Measurements from ENCODE around the gene ARHGAP23. TPM values are rescaled to one million over a fixed set of nuclear protein-coding genes. Genes with fewer than 3 reads are reported as not detected.

Gene ARHGAP23
- total and polyA plus RNA-seq, 8 donors = 27.7 to 51.0 (median 39.7) TPM

DNA sequence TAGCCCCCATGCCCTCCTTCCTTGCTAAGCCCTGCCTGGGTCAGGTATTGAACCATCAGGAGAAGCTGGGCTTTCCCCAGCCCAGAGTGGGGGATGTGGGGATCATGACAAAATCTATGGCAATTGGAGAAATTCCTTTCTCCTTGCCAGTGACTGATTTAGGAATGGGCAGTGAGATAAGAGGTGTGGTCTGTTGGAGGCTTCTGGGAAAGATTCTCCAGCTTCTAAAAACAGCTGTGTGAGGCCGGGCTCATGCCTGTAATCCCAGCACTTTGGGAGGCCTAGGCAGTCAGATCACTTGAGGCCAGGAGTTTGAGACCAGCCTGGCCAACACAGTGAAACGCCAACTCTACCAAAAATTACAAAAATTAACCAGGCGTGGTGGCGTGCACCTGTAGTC, 108.4 kb downstream of the ARHGAP23 start:
- DNase-seq = no peak
- intact Hi-C loops (cut with DNase I) = no loop called here
- Histone ChIP-seq H3K27ac (no peak overlapping the region), H3K27me3 (peaks cover 0 to 78% of the 10 kb centered on the region in 2 donors), H3K4me1 (no peaks in the 10 kb centered on the region), H3K9me3 (no peaks in the 10 kb centered on the region), H3K36me3 (no peaks in the 10 kb centered on the region), H3K4me3 (no peak overlapping the region)
- ATAC-seq = no peak
- TF ChIP-seq CTCF (IDR thresholded peaks at IDR 0.05) = no peak

DNA sequence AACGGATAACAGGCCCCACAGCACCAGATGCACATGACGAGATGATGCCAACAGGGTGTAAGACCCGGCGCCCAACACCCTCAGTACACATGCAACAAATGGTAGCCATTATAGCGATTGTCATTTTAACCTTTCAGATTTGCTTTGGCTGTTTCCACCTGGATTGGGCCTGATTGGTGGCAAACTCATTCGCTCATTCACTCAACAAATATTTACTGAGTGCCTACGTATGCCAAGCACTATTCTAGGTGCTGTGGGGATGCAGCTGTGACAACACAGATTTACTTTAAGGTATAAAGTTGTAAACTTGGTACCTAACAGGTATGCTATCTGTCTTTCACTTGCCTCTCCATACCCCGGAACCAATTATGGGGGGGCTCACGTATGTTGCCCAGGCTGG, 110.6 kb downstream of the ARHGAP23 start:
- DNase-seq (no peak), ATAC-seq (no peak)
- Histone ChIP-seq H3K4me1 (no peaks in the 10 kb centered on the region), H3K9me3 (no peaks in the 10 kb centered on the region), H3K36me3 (no peaks in the 10 kb centered on the region), H3K4me3 (no peak overlapping the region), H3K27ac (no peak overlapping the region), H3K27me3 (peaks cover 0 to 73% of the 10 kb centered on the region in 2 donors)
- TF ChIP-seq CTCF (IDR thresholded peaks at IDR 0.05) = no peak
- intact Hi-C loops (cut with DNase I) = no loop called here

DNA sequence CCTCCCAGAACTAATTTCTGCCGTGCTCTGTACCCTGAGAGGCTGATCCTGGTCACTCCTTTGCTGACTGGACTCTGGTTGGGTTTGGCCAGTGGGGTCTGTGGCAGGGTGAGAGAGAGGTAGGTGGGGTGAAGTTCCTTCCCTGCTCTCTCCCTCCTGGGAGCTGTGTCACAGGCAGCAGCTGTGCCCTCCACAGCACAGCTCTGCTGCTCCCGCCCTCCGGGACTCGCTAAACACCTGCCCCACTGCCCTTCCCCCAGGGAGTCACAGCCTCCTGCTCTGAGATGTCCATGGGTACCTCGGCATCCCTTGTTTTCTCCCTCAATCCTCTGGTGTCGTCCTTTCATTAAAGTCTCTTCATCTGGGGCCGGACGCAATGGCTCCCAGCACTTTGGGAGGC, 111.1 kb downstream of the ARHGAP23 start:
- Histone ChIP-seq H3K27ac (no peak overlapping the region), H3K4me3 (no peak overlapping the region), H3K27me3 (peaks cover 0 to 73% of the 10 kb centered on the region in 2 donors), H3K36me3 (no peaks in the 10 kb centered on the region), H3K9me3 (no peaks in the 10 kb centered on the region), H3K4me1 (no peaks in the 10 kb centered on the region)
- ATAC-seq (no peak), DNase-seq (peak in 1 of 4 donors; percentile 26)
- intact Hi-C loops (cut with DNase I) = no loop called here
- TF ChIP-seq CTCF (IDR thresholded peaks at IDR 0.05) = no peak

DNA sequence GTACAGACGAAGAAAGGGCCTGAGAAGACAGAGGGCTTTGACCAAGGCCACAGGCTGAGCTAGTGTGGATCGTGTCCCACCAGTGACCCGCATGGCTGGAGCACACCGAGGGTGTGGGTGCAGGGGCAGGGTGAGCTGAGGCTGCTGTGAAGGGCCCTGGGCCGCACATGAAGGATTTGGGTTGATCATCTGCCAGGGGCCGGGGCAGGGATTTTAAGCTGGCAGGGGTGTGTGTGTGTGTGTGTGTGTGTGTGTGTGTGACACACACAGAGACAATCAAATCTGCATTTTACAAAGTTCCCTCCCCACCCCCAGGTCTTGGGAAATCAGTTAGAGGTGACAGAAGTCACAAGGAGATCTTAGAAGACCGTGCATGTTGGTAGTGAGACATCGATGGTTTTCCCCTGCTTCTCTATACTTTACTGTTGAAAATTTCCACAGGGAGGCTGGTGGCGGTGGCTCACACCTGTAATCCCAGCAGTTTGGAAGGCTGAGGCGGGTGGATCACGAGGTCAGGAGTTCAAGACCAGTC, 112.3 kb downstream of the ARHGAP23 start:
- H3K36me3 ChIP-seq = no peaks in the 10 kb centered on the region
- no peaks in the 10 kb centered on the region for H3K4me1 ChIP-seq
- no peaks in the 10 kb centered on the region for H3K9me3 ChIP-seq
- no peak overlapping the region for H3K4me3 ChIP-seq
- no peak overlapping the region for H3K27ac ChIP-seq
- ATAC-seq (no peak), DNase-seq (peak in 1 of 4 donors; percentile 42)
- TF ChIP-seq CTCF (IDR thresholded peaks at IDR 0.05) = no peak
- intact Hi-C loops (cut with DNase I) = no loop called here
- H3K27me3 ChIP-seq = peaks cover 0 to 74% of the 10 kb centered on the region in 2 donors

DNA sequence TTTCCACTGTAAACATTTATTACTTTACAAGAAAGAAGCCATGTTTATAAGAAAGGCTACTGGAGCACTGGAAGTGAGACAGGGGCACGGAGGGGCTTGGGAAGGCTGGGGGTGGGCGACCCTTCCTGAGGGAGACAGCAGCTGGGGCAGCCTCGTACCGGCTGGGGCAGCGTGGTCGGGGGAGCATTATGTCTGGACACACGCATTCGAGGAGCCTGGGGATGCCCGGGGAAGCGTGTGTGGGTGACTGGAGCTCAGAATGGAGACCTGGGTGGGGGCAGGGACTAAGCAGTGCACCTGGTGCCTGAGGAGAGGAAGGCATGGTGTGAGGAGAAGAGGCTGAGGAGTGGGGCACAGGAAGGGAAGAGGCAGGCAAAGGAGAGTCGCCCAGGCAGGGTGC, 113.0 kb downstream of the ARHGAP23 start:
- H3K4me1 ChIP-seq = no peaks in the 10 kb centered on the region
- intact Hi-C loops (cut with DNase I) = no loop called here
- no peak for TF ChIP-seq CTCF (IDR thresholded peaks at IDR 0.05)
- ATAC-seq (no peak), DNase-seq (peak in 1 of 4 donors; percentile 61)
- no peak overlapping the region for H3K4me3 ChIP-seq
- H3K36me3 ChIP-seq = no peaks in the 10 kb centered on the region
- H3K9me3 ChIP-seq = no peaks in the 10 kb centered on the region
- no peak overlapping the region for H3K27ac ChIP-seq
- H3K27me3 ChIP-seq = peaks cover 0 to 74% of the 10 kb centered on the region in 2 donors
